H1 (cell line): ENCODE data around the gene TPD52L1. TPM values are rescaled to one million over a fixed set of nuclear protein-coding genes. Genes with fewer than 3 reads are reported as not detected.

Source experiments
- CTCF ChIA-PET: fragments of 300-600 bp; sonication (Branson Sonifier 250); formaldehyde crosslinking; loops from one replicate; lab custom pipeline; 2021; ENCODE audit not compliant: partially characterized antibody; lab: Charles Lee
- POLR2A ChIA-PET: fragments of 300-600 bp; sonication (Branson Sonifier 250); formaldehyde crosslinking; loops from one replicate; lab custom pipeline; 2021; ENCODE audit warnings: inconsistent platforms; ENCODE audit not compliant: partially characterized antibody; lab: Charles Lee
- DNase-seq, 2 experiments: peaks; one replicate each; pipeline versions ENCODE4 v3.0.0 to v3.0.0-alpha.2; 2010 to 2022; ENCODE audit warnings: low spot score in 2 of 2, low read depth in 1 of 2, mixed read lengths in 1 of 2
- FAIRE-seq: peaks from 2 replicates; lab custom pipeline; 2011; peaks lifted over from hg19 to GRCh38; lab: Jason Lieb, UNC
- H2AFZ ChIP-seq: 2 replicates; pipeline ENCODE4 v1.8.1; 2012; ENCODE audit warnings: low read length, inconsistent platforms
- H2AK5ac ChIP-seq: 2 replicates; pipeline ENCODE4 v1.6.1; 2013; ENCODE audit warnings: low read depth, low read length
- H2BK120ac ChIP-seq: replicated peaks from 2 replicates; pipeline ENCODE3; 2013; ENCODE audit warnings: low read depth, low read length, inconsistent platforms
- H2BK12ac ChIP-seq: 2 replicates; pipeline ENCODE4 v1.6.1; 2013; ENCODE audit warnings: low read depth, low read length
- H2BK15ac ChIP-seq: 2 replicates; pipeline ENCODE4 v1.6.1; 2013; ENCODE audit warnings: low read length
- H2BK20ac ChIP-seq: 2 replicates; pipeline ENCODE4 v1.6.1; 2013; ENCODE audit warnings: low read length
- H2BK5ac ChIP-seq: 2 replicates; pipeline ENCODE4 v1.6.1; 2013; ENCODE audit warnings: low read depth, low read length
- H3K14ac ChIP-seq: 2 replicates; pipeline ENCODE4 v1.6.1; 2013; ENCODE audit warnings: inconsistent platforms; ENCODE audit not compliant: insufficient read length
- H3K18ac ChIP-seq: 2 replicates; pipeline ENCODE4 v1.6.1; 2013; ENCODE audit warnings: low read length; ENCODE audit errors: extremely low read depth
- H3K23ac ChIP-seq: 2 replicates; pipeline ENCODE4 v1.6.1; 2013; ENCODE audit warnings: inconsistent platforms; ENCODE audit not compliant: insufficient read length
- H3K23me2 ChIP-seq: 2 replicates; pipeline ENCODE4 v1.6.1; 2013; ENCODE audit warnings: low read depth, low read length
- H3K27ac ChIP-seq: 2 replicates; pipeline ENCODE4 v1.6.1; 2011; ENCODE audit warnings: low read depth, low read length, inconsistent platforms
- H3K27me3 ChIP-seq, 4 experiments: replicated peaks in 1 of 4; 1 replicate in 1 of 4; 2 replicates in 3 of 4; pipeline versions ENCODE4 v1.6.1 to v1.8.1; 2011 to 2013; ENCODE audit warnings: low read length in 3 of 4, mild to moderate bottlenecking in 3 of 4, inconsistent platforms in 2 of 4, mixed read lengths in 2 of 4, moderate library complexity in 1 of 4; ENCODE audit not compliant: control insufficient read depth in 3 of 4, insufficient read depth in 3 of 4; ENCODE audit errors: extremely low read depth in 1 of 4
- H3K36me3 ChIP-seq, 4 experiments: 2 replicates each; pipeline versions ENCODE4 v1.6.1 to v1.8.1; 2011 to 2013; ENCODE audit warnings: mild to moderate bottlenecking in 4 of 4, low read length in 3 of 4, moderate library complexity in 2 of 4, control low read depth in 1 of 4, inconsistent platforms in 1 of 4; ENCODE audit not compliant: insufficient read depth in 4 of 4, control insufficient read depth in 2 of 4
- H3K4ac ChIP-seq: replicated peaks from 2 replicates; pipeline ENCODE3; 2013; ENCODE audit warnings: low read length, low read depth, mixed read lengths, inconsistent platforms; ENCODE audit not compliant: insufficient read length
- H3K4me1 ChIP-seq, 4 experiments: replicated peaks in 1 of 4; 1 replicate in 1 of 4; 2 replicates in 3 of 4; pipeline versions ENCODE4 v1.6.1 to v1.8.1; 2011 to 2013; ENCODE audit warnings: low read length in 3 of 4, inconsistent platforms in 2 of 4, mixed read lengths in 1 of 4; ENCODE audit not compliant: insufficient read depth in 4 of 4, control insufficient read depth in 3 of 4
- H3K4me2 ChIP-seq, 2 experiments: 2 replicates each; pipeline versions ENCODE4 v1.6.1 to v1.8.1; 2011 to 2013; ENCODE audit warnings: low read depth in 2 of 2, low read length in 2 of 2, control low read depth in 1 of 2, inconsistent platforms in 1 of 2, mild to moderate bottlenecking in 1 of 2; ENCODE audit not compliant: insufficient read depth in 1 of 2
- H3K4me3 ChIP-seq, 4 experiments: fragments of 200-600, 300-600 bp in 1 of 4; sonication (generic), shearing (Covaris generic), sonication (Bioruptor Twin) in 1 of 4; 2 replicates each; pipeline versions ENCODE4 v1.5.1 to v1.8.1; 2011 to 2016; ENCODE audit warnings: low read length in 4 of 4, low read depth in 3 of 4, control low read depth in 2 of 4, inconsistent platforms in 2 of 4, mild to moderate bottlenecking in 2 of 4, mixed read lengths in 1 of 4, moderate library complexity in 1 of 4; ENCODE audit not compliant: insufficient read depth in 2 of 4; ENCODE audit errors: extremely low read depth in 1 of 4
- H3K56ac ChIP-seq: replicated peaks from 2 replicates; pipeline ENCODE3; 2013; ENCODE audit warnings: low read depth, mild to moderate bottlenecking, mixed read lengths, low read length, inconsistent platforms; ENCODE audit not compliant: insufficient read length
- H3K79me1 ChIP-seq: 2 replicates; pipeline ENCODE4 v1.6.1; 2013; ENCODE audit warnings: low read depth, low read length, control low read depth
- H3K79me2 ChIP-seq, 2 experiments: 2 replicates each; pipeline versions ENCODE4 v1.6.1 to v1.8.1; 2012 to 2013; ENCODE audit warnings: low read length in 2 of 2, mild to moderate bottlenecking in 2 of 2, inconsistent platforms in 1 of 2; ENCODE audit not compliant: insufficient read depth in 2 of 2, control insufficient read depth in 1 of 2
- H3K9ac ChIP-seq, 4 experiments: replicated peaks in 1 of 4; 1 replicate in 1 of 4; 2 replicates in 3 of 4; pipeline versions ENCODE4 v1.6.1 to v1.8.1; 2011 to 2013; ENCODE audit warnings: low read depth in 3 of 4, low read length in 3 of 4, control low read depth in 2 of 4, mild to moderate bottlenecking in 2 of 4, moderate library complexity in 2 of 4, inconsistent platforms in 1 of 4; ENCODE audit errors: extremely low read depth in 1 of 4
- H3K9me3 ChIP-seq, 2 experiments: 2 replicates each; pipeline versions ENCODE4 v1.6.1 to v1.8.1; 2012 to 2013; ENCODE audit warnings: mild to moderate bottlenecking in 2 of 2, moderate library complexity in 2 of 2, control low read depth in 1 of 2, inconsistent platforms in 1 of 2, low read depth in 1 of 2, low read length in 1 of 2, mixed read lengths in 1 of 2; ENCODE audit not compliant: insufficient read depth in 2 of 2
- H4K20me1 ChIP-seq, 2 experiments: replicated peaks in 1 of 2; 2 replicates each; pipeline versions ENCODE3 to v1.8.1; 2011 to 2013; ENCODE audit warnings: inconsistent platforms in 2 of 2, low read length in 2 of 2, mild to moderate bottlenecking in 1 of 2; ENCODE audit not compliant: insufficient read depth in 2 of 2, control insufficient read depth in 1 of 2
- H4K5ac ChIP-seq: 2 replicates; pipeline ENCODE4 v1.6.1; 2013; ENCODE audit warnings: low read length, low read depth, mixed read lengths, inconsistent platforms; ENCODE audit not compliant: insufficient read length
- H4K8ac ChIP-seq: 2 replicates; pipeline ENCODE4 v1.8.0; 2013; ENCODE audit warnings: mild to moderate bottlenecking, moderate library complexity, low read length, inconsistent platforms; ENCODE audit not compliant: insufficient read depth; ENCODE audit errors: extremely low read depth
- H4K91ac ChIP-seq: replicated peaks from 2 replicates; pipeline ENCODE3; 2013; ENCODE audit warnings: low read length, mixed read lengths, inconsistent platforms; ENCODE audit not compliant: insufficient read length
- FOSL1 ChIP-seq: IDR thresholded peaks from 2 replicates; pipeline ENCODE4 v1.6.1; 2011; ENCODE audit warnings: mild to moderate bottlenecking, low read depth, low read length, moderate library complexity; ENCODE audit not compliant: insufficient read depth
- JUND ChIP-seq: IDR thresholded peaks from 2 replicates; pipeline ENCODE4 v1.6.1; 2011; ENCODE audit warnings: mild to moderate bottlenecking, improper control_type of control experiment, low read length
- KDM4A ChIP-seq: IDR thresholded peaks from one replicate; pipeline ENCODE4 v1.7.1; 2012; ENCODE audit warnings: low read depth, mild to moderate bottlenecking, moderate library complexity, low read length, inconsistent platforms; ENCODE audit not compliant: severe bottlenecking
- NANOG ChIP-seq: IDR thresholded peaks from 2 replicates; pipeline ENCODE4 v1.6.1; 2011; ENCODE audit warnings: low read length, low read depth, mild to moderate bottlenecking, inconsistent platforms; ENCODE audit not compliant: insufficient read depth, poor library complexity, severe bottlenecking
- RNF2 ChIP-seq: fragments of 200-900, 300-1000 bp; sonication (generic); IDR thresholded peaks from 2 replicates; pipeline ENCODE4 v1.7.1; 2016; ENCODE audit warnings: borderline replicate concordance, low read depth, mild to moderate bottlenecking, antibody characterized with exemption, low read length; ENCODE audit not compliant: poor library complexity, severe bottlenecking; ENCODE audit errors: missing control alignments
- SIN3A ChIP-seq, 2 experiments: IDR thresholded peaks in 1 of 2; conservative IDR thresholded peaks in 1 of 2; 2 replicates each; pipeline ENCODE4 v1.6.1; 2011 to 2012; ENCODE audit warnings: low read length in 2 of 2, improper control_type of control experiment in 1 of 2, low read depth in 1 of 2, mild to moderate bottlenecking in 1 of 2
- WGBS, 2 experiments: shearing (Covaris generic) in 1 of 2; methylation state at CpG; one replicate each; pipeline versions ENCODE4 v1.1.6 to v1.1.7; 2013 to 2015; ENCODE audit warnings: low lambda C conversion rate in 2 of 2, mixed read lengths in 2 of 2, inconsistent platforms in 1 of 2, low coverage in 1 of 2, missing lambda C conversion rate in 1 of 2; ENCODE audit not compliant: insufficient replicate concordance in 2 of 2, insufficient coverage in 1 of 2, insufficient read length in 1 of 2; ENCODE audit errors: extremely low coverage in 1 of 2, missing lambda C conversion rate in 1 of 2; 5-methylcytosine and 5-hydroxymethylcytosine counted together
- polyA plus RNA-seq, 7 experiments: library from polyadenylated mRNA; depleted of rRNA in 3 of 7; stranded (reverse) in 5 of 7; unstranded in 2 of 7; fragments of >200 nt in 5 of 7; fragments of 200-250 nt in 2 of 7; gene quantifications; 1 replicate in 5 of 7; 2 replicates in 1 of 7; 4 replicates in 1 of 7; pipeline versions ENCODE4 v1.2.1 to v1.2.3, GENCODE V29; 2011 to 2013; ENCODE audit warnings: missing spikeins in 2 of 7, mixed read lengths in 2 of 7
- total RNA-seq: library from RNA; stranded (reverse); fragmentation: NEBNext Ultra II Directional; extraction: Animal tissue kit (Norgen Biotek cat#: 25700); gene quantifications from 2 replicates; pipeline ENCODE4 v1.2.1, GENCODE V29; 2021

TPD52L1 gene
- total and polyA plus RNA-seq, 2 of the 8 experiments (the other 6 are each of a cell fraction or from before 2014, with no cell fraction given), result 7.4 to 14.2 TPM

DNA sequence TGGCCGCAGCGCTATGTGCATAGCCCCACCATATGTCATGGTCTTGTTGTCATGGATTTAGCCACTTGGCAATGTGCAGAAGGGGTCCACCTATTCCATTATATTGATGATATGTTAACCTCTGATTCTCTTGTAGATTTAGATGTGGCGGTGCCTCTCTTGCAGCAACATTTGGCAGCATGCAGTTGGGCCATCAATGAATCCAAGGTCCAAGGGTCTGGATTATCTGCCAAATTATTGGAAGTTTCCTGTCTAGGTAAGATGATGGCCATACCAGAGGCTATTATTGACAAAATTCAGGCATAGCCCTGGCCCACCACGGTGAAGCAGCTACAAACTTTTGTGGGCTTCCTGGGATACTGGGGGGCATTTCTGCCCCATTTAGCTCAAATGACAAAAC is 116.8 kb downstream of the TPD52L1 start:
- WGBS, 2 experiments, result 99% methylated on average over 4 of the region's 4 CpGs; no CpG with 5 or more reads in 1 of the 2 experiments
- ChIA-PET CTCF (interaction anchor here (0.7 kb wide), 1 partner anchor 9 kb away, joined by 3 read pairs; no protein-coding TSS in a partner anchor), POLR2A (no interaction called here)
- no peak overlapping the region for H3K56ac ChIP-seq
- no peak overlapping the region for H3K4ac ChIP-seq
- no peaks in the 10 kb centered on the region for H4K20me1 ChIP-seq
- no peak overlapping the region for H4K8ac ChIP-seq
- no peak overlapping the region for H2AFZ ChIP-seq
- no peaks in the 10 kb centered on the region for H3K79me1 ChIP-seq
- TF ChIP-seq NANOG (no peak), KDM4A (no peak), RNF2 (no peak), FOSL1 (no peak), JUND (no peak), SIN3A (conservative IDR thresholded peaks at IDR 0.05 in 1 of 2, IDR thresholded peaks at IDR 0.05 in 1 of 2; ENCODE audit: low read depth in 1 of 2, low read length in 2 of 2) (no peak)
- H2BK5ac ChIP-seq, result no peak overlapping the region
- H3K23ac ChIP-seq, result no peak overlapping the region
- H3K14ac ChIP-seq, result no peak overlapping the region
- FAIRE-seq (no peak), DNase-seq (no peak)
- no peak overlapping the region for H4K5ac ChIP-seq
- no peak overlapping the region for H2BK15ac ChIP-seq
- H2AK5ac ChIP-seq, result no peak overlapping the region
- H3K23me2 ChIP-seq, result no peaks in the 10 kb centered on the region
- no peak overlapping the region for H3K27ac ChIP-seq
- H3K9me3 ChIP-seq, result no peaks in the 10 kb centered on the region
- no peak overlapping the region for H4K91ac ChIP-seq
- no peak overlapping the region for H2BK12ac ChIP-seq
- H3K79me2 ChIP-seq, result no peaks in the 10 kb centered on the region
- no peak overlapping the region for H3K4me3 ChIP-seq
- no peaks in the 10 kb centered on the region for H3K27me3 ChIP-seq
- no peak overlapping the region for H2BK20ac ChIP-seq
- no peak overlapping the region for H2BK120ac ChIP-seq
- H3K36me3 ChIP-seq, result peaks cover 0 to 11% (median 0%) of the 10 kb centered on the region in 4 experiments; a peak in 3 of 8 replicates
- no peaks in the 10 kb centered on the region; a peak in 1 of 7 replicates for H3K4me1 ChIP-seq
- no peak overlapping the region for H3K18ac ChIP-seq
- H3K9ac ChIP-seq, result no peak overlapping the region
- no peak overlapping the region for H3K4me2 ChIP-seq
